Stimulated activated CD8-positive, alpha-beta memory T cell treated with anti-CD3 and anti-CD28 coated beads, Interleukin-7, amount 100 ng/mL, for 1 hour (primary cell): ENCODE measurements around the gene LILRB3.
"Not testable (repeated sequence)": the region's sequence is repeated elsewhere in the genome, so short reads cannot be mapped to it uniquely, and the experiment has no call there.

Source experiments
- DNase-seq, 2 donors: peaks; one replicate each; pipeline ENCODE4 v3.0.0-alpha.2; 2020; ENCODE audit warnings: low read depth in 2 of 2

The LILRB3 gene

DNA sequence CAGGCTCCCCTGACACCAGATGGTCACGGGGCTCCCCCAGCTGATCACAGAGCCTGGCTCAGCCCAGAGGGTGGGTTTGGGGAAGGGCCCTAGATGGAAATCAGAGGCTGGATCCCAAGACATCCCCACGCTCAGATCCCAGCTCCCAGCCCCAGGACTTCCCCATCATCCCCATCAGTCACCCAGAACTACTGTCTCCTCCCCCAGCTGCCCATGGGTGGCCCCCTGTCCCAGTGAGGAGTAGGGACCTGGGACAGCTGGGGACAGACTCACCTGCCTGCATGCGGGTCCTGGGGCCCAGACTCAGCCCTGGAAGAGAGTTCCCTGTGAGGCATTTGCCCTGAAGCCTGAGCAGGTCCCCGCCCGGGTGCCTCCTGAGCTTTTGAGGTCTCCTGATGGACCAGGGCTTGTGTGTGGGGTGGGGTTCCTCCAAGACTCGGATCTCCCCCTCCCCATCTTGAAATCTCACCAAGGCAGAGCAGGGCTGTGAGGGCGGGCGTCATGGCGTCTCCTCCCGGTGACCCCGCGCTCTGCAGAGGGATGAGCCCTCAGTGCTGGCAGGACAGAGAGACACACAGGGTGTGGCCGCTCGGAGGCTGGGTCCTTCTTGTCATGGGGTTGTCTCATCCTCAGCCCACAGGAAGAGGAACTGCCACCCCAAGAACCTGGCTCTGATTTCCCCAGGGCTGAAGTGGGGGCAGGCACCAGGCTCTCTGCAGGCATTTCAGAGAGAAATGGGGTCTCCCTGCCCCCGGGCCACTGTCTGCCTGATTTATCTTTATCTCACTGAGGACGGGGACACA, at the start of gene LILRB3:
Gene LILRB3 (minus strand): TSS at position 534 of the 803 bp plus-strand sequence. CDS start 31 bp downstream, at position 503.
- not testable (repeated sequence) for DNase-seq

- not testable (repeated sequence) for DNase-seq
These were observed 49.4 kb upstream of the LILRB3 start for GRCh38 chr19:54272181-54272580.

DNA sequence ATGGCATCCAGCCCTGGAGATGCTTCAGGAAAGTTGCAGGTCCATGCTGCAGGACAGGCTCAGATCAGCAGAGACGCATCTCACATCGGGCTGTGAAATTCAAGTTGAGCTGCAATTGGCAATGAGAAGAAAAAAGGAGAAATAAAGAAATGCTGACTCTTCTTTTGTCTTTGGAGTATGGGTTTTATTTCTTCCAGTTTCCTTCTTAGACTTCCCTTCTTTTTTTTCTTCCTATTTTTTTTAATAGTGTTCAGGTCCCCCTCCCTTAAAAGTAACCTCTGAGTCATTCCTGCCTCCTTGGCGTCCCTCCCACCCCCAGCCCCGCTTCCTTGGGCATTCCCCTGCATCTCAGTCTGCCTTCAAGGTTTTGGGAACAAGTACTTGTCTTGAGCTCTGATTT, 48.8 kb upstream of the LILRB3 start:
- DNase-seq: not testable (repeated sequence)

- DNase-seq: no peak
These were observed 48.3 kb upstream of the LILRB3 start for GRCh38 chr19:54271106-54271505.

DNA sequence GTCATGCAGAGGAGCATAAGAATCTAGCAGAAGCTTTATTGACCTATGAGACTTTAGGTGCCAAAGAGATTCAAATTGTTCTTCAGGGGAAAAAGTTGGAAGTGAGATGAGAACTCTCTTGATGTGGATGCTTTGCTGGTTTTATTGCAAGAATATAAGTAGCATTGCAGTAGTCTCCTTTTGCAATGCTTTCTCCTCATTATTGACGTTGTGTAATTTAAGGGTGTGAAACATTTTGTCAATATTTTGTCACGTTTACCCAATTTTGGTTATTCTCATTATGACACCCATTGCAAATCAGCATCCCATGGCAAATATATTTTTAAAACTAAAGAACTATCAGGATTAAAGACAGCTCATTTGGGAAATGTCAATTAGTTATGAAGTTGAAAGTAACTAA, 46.1 kb upstream of the LILRB3 start:
- DNase-seq: no peak

GRCh38 chr19:54266133-54266532, 43.3 kb upstream of the LILRB3 start:
- DNase-seq: peak; percentile 18 to 53

GRCh38 chr19:54262470-54262869, 39.7 kb upstream of the LILRB3 start:
- no peak for DNase-seq

GRCh38 chr19:54262066-54262465, 39.3 kb upstream of the LILRB3 start:
- no peak for DNase-seq

DNA sequence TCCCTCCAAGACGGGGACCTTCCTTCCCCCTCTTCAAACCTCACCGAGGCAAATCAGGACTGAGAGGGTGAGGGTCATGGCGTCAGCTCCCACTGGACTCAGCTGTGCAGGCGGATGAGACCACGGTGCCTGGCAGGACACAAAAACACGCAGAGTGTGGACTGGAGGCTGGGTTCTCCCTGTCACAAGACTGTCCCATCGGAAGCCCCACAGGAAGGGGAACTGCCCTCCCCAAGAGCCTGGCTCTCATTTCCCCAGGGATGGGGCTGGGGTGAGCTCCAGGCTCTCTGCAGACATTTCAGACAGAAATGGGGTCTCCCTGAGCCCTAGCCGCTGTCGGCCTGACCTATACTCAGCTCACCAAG, 34.3 kb upstream of the LILRB3 start, which contains the start of gene LILRB5:
Gene LILRB5 (minus strand): TSS at position 158 of the 365 bp plus-strand sequence. CDS start 80 bp downstream, at position 78.
- DNase-seq: no peak

GRCh38 chr19:54256250-54257115, 33.7 kb upstream of the LILRB3 start:
- DNase-seq: no peak

- no peak for DNase-seq
These were observed 32.4 kb upstream of the LILRB3 start for GRCh38 chr19:54255105-54255775.

- no peak for DNase-seq
These were observed 31.5 kb upstream of the LILRB3 start for GRCh38 chr19:54254195-54254906.

GRCh38 chr19:54253331-54254194, 30.8 kb upstream of the LILRB3 start:
- DNase-seq: no peak

DNA sequence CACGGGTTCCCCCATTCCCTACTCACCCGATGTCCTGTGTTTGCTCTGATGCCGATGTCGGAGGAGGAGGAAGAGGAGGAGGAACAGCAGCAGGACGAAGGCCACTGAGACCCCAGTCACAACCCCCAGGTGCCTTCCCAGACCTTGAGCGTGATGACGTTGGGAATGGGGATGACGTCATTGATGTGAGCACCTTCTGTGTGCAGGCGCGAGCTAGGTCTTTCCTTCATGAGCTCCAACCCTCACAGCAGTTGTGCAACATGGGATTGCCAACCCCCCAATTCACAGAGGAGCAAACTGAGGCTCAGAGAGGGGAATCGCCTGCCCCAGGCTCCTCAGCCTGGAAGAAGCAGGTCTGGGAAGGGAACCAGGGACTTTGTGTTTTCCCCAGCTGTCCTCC, 30.0 kb upstream of the LILRB3 start:
- DNase-seq: no peak

DNA sequence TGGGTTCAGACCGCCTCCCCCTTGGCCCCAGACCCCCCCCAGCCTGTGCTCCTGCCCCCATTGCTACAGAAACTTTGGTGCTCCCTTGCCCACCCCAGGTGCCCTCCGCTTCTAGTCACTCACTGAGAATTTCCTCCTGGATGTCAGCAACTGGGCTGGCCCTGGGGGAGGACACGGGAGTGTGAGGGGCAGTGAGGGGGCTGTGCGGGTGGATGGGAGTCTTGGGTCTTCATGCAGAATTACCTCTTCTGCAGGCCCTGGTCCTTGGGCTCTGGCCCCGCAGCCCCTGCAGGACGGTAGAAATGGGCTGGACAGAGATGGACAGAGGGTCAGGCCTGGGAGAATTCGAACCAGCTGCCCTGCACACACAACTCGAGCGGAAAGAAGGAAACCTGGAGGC, 29.4 kb upstream of the LILRB3 start:
- no peak for DNase-seq

DNA sequence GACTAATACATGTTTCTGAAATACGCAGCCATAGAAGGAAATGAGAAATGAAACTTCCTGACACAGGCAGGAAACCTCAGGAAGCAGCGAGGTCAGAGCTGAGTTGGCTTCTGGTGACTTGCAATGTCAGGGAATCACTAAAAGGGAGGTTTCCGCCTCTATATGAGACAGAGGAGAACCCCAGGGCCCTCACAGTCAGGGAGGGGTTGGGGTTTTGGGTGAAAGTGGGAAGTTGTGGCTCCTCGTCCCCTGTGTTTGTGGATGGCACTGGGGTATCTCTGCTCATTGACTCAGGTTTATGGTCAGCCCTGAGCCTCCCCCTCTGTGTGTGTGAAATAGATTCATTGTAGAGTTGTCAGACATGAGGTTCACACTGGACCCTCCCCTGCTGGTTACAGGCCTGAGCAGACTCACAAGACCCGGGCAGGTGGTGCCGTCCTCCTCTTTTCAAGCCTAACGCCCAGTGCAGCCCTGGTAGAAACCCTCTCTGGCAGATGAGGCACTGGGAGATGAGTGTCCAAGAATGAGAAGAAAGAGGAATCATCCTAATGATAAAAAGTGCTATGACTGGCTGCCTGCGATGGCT, 25.3 kb upstream of the LILRB3 start:
- DNase-seq: no peak

- DNase-seq: no peak
These were observed 24.5 kb upstream of the LILRB3 start for GRCh38 chr19:54247106-54247930.

GRCh38 chr19:54245936-54246335, 23.1 kb upstream of the LILRB3 start:
- no peak for DNase-seq

DNA sequence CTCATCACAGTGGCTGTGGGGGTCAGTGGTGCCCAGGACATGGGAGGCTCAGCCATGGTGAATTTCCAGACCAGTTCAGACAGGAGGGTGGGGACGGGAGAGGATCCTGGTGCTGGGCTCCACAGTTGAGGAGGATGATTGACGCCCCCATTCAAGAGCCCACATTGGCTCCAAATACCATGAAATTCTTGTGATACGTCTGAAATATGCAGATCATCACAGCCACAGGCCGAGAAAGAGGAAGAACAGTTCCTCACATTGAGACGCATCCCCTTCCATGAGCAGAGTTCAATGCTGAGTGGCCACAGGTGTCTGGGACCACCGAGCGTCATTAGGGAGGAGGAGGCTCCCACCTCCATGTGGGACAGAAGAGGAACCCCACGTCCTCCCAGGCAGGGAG, 21.0 kb upstream of the LILRB3 start:
- DNase-seq: not testable (repeated sequence)
